Measurements from ENCODE around the gene ANKRD18B.
"Not testable (repeated sequence)": the region's sequence is repeated elsewhere in the genome, so short reads cannot be mapped to it uniquely, and the experiment has no call there.

ANKRD18B gene

DNA sequence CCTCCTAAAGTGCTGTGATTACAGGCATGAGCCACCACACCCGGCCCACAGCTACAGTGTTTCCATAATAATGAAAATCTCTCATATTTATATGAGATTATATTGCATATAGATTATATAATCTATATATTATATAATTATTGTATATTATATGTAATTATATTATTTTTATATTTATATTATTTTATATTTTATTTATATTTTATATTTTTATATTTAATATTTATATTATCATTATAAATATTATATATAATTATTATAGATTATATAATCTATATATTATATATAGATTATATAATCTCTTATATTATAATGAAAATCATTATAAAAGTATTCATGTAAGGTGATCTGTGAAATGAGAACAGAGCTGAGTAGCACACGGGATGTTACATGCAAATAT, 11.5 kb downstream of the ANKRD18B start:
- DNase-seq = no peak

DNA sequence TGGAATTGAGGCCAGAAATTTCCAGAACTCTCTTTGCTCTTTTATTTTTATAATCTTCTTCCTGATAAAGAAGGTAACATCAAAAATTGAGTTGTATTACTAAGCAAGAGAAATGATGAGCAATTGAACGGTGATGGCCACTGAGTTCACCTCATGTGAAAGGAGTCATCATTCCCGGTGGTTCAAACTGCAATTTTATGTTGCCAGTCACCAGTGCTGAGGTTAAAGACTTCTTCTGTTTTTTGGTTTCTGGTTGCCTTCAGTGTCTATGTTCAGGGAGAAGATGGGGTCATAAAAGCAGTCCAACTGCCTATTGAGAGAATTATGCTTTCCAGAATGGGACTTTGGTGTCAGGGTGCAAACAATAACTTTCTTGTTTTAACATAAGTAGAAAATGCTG, 19.4 kb downstream of the ANKRD18B start:
- not testable (repeated sequence) for DNase-seq

DNA sequence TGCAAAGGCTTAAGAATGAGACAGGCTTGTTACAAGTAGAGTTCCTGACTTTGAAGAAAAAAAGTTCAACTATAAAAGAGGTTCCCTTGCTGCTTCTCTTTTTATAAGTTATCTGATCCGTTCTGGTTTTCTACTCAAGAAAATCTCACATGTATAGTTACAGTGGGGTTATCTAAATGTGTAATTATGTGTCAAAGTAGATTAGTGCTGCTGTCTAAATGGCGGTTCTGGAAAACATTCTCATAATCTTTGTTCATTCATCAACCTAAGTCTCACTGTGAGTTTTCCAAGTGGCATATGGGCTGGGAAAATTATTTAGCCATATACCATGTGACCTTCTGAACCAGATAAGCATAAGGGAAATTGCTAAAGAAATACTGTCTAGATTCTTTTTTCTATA, 21.7 kb downstream of the ANKRD18B start:
- DNase-seq = not testable (repeated sequence)

DNA sequence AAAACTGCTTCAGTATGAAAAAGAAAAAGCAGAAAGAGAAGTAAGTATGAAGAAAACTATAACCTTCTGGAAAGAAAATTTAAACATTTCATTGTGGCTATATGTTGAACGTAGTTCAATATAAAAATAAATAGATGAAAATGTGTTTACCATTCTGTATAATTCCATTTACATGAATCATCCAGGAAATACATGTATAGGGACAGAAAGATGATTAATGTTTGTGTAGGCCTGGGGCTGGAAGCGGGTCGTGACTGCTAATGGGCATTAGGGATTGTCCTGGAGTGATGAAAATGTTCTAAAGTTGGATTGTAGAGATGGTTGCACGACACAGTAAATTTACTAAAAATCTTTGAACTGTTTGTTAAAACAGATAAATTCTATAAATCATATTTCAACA, 24.8 kb downstream of the ANKRD18B start:
- DNase-seq = not testable (repeated sequence)

DNA sequence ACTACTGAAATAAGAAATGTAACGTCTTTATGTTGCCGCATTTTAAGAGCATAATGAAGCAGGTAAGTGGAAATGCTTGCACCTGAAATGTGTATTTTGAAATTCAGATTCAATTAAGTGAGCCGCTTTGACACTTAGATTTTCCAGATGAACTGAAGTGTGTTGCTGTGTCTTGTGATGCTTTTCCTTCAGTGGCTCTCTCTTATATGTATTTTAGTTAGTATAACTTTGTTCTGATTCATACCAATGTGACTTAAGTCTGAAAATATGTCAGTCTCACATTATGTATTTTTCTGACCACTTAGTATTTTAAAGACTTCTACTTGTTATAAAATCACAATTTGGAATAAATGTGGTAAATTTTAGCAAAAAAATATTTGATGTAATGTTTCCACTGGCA, 25.4 kb downstream of the ANKRD18B start:
- not testable (repeated sequence) for DNase-seq

DNA sequence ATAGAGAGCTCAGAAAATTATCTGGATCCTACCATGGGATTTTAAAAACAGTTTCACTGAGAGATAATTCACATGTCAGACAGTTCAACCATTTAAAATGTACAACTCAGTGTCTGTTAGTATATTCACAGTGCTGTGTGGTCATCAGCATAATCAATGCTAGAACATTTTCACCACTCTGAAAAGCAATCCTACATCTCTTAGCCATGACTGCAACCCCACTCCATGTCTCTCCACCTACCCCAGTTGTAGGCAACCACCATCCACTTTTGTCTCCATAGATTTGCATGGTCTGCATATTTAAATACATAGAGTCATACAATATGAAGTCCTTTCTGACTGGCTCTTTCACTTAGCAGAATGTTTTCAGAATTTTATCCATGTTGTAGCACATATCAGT, 27.1 kb downstream of the ANKRD18B start:
- DNase-seq = not testable (repeated sequence)

DNA sequence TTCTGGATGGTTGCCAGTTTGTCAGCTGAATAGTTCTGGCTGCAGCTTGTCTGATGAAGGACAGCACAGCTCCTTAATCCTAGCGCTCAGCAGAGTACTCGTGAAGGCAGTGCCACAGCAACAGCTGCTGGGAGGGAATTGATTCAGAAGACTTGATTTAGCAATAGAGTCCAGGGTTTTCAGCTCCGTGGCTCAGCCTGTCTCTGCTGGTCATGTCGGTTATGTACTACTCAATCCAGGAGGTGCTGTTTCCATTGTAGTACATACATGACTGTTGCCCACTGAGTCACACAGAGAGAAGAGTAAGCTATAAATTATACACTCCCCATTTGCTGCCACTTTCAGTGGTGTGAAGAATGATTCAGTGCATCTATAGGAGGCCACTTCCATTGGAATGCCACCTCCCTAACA, 28.3 kb downstream of the ANKRD18B start:
- peak; percentile 82 for DNase-seq

DNA sequence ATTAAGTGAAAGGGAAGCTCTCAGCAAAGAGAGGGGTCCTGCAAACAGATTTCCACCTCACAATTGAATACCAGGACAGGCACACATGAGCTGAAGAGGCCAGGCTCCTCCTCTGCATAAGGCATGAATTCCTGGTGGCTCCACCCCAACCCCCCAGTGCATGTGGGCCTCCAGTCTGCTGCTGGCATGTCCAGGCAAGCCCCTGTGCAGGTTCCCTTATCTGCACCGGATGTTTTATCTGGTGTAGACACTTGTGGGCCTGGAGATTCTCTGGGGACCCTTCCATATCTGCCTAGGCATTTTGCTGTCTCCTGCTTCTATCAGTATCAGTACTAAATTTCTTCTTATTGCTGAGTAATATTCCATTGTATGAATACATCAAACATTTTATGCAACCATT, 36.2 kb downstream of the ANKRD18B start:
- not testable (repeated sequence) for DNase-seq

DNA sequence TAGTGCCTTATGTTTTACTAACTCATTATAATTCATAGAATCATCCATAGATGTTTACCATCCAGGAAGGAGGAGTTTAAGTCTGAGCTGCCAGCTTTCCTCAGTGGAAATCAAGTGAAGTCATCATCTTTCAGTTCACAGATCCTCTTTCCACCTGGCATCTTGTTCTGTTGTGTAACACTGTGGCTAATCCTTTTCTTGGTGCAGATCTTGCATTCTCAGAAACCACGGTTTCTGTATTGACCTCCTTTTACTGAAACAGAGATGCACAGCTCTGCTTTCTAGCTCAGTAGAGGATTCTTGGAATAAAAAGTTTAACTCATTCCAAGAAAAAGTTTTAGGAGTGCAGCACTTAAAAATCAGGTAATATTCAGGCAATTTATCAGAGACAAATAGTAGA, 38.1 kb downstream of the ANKRD18B start:
- not testable (repeated sequence) for DNase-seq

DNA sequence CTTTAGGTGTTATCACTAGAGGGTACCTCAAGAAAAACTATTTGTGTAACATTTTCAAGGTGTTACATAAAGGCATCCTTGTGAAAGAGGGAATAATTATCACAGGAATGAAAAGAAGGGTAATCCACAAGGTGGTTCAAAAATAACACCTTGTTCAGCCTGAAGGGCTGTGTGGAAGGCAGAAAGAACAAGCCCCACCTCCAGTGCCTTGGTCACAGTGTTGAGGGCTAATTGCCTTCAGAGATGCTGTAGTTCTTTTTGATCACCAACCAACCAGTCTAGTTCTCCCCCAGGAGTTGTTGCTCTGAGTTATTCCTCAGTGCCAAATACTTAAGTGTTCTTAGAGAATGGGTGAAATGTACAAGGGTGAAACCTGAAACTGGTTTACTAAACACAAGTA, 43.7 kb downstream of the ANKRD18B start:
- not testable (repeated sequence) for DNase-seq

DNA sequence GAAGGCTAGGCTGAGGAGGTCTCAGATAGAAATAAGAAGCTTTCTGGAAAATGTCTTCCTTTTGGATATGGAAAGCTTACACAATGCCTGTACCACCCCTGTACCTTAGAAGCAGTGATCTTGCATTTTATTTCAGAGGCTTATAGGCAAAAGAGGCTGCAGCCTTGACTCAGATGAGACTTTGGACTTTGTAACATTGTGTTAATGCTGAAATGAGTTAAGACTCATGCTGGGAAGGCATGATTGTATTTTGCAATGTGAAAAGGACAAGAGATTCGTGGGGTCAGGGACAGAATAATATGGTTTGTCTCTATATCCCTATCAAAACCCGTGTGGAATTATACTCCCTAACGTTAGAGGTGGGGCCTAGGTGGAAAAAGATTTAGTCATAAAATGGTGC, 53.7 kb downstream of the ANKRD18B start:
- not testable (repeated sequence) for DNase-seq

DNA sequence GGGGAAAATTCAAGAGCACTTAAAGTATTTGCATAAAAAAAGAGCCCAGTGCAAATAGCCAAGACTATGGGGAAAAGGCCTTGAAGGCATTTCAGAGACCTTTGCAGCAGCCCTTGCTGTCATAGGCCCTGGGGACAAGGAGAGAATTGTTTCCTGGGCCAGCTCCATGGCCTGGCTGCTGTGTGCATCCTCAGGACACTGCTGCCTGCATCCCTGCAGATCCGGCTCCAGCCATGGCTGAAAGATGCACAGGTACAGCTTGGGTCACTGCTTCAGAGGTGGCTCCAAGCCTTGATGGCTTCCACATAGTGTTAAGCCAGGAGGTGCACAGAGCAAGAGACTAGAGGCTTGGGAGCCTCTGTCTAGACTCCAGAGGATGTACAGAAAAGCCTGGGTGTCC, 55.9 kb downstream of the ANKRD18B start:
- not testable (repeated sequence) for DNase-seq

DNA sequence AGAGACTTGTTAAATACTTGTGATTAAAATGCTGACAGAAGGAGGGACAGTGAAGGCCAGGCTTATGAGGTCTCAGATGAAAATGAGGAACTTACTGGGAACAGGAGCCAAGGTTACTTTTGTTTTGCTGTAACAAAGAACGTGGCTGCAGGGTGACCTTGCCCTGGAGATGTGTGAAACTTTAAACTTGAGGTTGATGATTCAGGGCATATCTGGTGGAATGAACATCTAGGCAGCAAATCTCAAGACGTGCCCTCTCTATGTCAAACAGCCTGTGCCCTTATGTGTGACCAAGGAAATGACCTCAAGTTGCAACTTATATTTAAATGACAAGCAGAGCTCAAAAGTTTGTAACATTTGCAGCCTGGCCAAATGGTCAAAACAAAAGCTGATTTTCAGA, 58.6 kb downstream of the ANKRD18B start:
- not testable (repeated sequence) for DNase-seq

DNA sequence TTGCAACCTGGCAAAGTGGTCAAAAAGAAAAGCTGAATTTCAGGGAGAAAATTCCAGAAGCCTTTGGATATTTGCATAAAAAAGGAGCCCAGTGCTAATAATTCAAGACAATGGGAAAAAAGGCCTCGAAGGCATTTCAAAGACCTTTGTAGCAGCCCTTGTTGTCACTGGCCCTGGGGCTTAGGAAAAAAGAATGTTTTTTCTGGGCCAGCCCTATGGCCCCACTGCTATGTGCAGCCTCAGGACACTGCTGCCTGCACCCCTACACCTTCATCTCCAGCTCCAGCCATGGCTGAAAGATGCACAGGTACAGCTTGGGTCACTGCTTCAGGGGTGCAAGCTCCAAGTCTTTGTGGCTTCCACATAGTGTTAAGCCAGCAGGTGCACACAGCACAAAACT, 62.1 kb downstream of the ANKRD18B start:
- DNase-seq = not testable (repeated sequence)

DNA sequence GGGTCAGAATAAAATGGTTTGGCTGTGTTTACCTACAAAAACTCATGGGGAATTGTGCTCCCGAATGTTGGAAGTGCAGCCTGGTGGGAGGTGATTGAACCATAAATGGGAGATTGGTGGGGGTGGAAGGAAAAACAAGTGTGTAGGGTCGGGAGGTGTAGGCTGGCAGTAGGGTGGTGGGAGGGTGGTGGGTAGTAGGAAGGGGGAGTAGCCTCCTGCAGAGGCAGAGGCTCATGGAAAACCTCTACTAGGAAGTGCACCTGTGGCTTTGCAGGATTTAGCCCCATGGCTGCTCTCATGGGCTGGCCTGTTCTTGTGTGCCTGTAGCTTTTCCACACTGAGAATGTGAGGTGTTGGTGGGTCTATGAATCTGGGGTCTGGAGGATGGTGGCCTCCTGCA, 63.7 kb downstream of the ANKRD18B start:
- not testable (repeated sequence) for DNase-seq

DNA sequence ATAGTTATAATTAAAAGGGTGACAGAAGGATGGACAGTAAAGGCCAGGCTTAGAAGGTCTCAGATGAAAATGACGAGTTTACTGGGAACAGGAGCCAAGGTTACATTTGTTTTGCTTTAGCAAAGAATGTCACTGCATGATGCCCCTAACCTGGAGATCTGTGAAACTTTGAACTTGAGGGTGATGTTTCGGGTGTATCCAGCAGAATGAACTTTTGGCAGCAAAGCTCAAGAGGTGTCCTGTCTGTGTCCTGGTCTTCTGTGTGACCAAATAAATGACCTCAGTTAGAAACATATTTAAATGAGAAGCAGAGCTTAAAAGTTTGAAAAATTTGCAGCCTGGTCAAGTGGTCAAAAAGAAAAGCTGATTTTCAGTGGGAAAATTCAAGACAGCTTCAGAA, 64.8 kb downstream of the ANKRD18B start:
- DNase-seq = not testable (repeated sequence)

DNA sequence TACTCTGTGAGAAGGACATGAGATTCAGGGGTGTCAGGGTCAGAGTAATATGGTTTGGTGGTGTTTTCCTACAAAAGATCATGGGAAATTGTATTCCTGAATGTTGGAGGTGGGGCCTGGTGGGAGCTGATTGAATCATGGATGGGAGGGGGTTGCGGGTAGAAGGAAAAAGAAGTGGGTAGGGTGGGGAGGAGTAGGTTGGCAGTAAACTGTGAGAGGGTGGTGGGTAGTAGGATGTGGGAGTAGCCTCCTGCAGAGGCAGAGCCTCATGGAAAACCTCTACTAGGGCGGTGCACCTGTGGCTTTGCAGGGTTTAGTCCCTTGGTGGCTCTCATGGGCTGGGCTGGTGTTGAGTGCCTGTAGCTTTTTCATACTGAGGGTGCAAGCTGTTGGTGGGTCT, 66.8 kb downstream of the ANKRD18B start:
- not testable (repeated sequence) for DNase-seq

DNA sequence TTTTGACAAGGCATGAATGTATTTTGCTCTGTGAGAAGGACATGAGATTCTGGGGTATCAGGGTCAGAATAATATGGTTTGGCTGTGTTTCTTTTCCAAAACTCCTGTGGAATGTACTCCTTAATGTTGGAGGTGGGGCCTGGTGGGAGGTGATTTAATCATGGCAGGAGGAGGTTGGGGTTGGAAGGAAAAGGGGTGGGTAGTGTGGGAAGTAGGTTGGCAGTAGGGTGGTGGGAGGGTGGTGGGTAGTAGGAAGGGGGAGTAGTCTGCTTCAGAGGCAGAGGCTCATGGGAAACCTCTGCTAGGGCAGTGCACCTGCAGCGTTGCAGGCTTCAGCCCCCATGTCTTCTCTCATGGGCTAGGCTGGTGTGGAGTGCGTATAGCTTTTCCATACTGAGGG, 72.9 kb downstream of the ANKRD18B start:
- not testable (repeated sequence) for DNase-seq

DNA sequence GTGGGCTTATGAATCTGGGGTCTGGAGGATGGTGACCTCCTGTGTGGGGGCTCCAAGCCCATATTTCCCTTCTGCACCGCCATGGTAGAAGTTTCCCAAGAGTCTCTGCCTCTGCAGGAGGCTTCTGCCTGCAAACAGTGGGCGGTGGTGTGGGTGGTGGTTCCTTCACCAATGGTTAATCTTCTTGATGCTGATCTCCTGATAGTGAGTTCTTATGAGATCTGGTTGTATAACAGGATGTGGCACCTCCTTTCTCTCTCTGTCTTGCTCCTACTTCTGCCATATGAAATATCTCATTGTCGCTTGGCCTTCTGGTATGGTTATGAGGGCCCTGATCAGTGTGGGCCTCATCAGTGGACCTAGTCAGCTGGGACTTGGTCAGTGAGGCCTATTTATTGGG, 73.3 kb downstream of the ANKRD18B start:
- not testable (repeated sequence) for DNase-seq

DNA sequence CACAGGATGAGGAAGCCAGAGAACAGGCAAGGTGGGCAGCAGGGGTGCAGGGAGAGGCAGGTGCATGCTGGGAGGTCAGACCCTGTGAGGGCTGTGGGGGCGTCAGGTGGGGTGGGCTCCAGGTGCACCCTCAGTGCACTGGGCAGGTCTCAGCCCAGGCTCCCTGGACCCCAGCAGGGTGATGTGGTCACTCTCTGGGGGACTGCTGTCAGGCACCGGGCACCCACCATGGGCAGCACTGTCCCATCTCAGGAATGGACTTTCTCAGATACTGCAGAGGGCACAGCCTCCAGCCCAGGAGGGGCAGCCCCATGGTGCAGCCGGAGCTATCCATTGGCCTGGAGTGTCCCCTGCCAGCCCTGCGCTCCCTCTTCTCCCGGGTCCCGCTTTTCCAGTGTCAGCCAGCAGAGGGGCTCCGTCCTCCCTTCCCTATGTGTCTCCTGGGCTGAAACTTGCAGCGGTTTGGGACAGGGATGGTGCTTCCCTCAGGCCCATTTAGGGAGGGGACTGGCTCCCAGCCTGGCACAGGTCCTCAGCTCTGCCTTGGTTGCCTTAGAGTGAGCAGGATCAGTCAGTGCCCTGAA, 74.8 kb downstream of the ANKRD18B start:
- not testable (repeated sequence) for DNase-seq

DNA sequence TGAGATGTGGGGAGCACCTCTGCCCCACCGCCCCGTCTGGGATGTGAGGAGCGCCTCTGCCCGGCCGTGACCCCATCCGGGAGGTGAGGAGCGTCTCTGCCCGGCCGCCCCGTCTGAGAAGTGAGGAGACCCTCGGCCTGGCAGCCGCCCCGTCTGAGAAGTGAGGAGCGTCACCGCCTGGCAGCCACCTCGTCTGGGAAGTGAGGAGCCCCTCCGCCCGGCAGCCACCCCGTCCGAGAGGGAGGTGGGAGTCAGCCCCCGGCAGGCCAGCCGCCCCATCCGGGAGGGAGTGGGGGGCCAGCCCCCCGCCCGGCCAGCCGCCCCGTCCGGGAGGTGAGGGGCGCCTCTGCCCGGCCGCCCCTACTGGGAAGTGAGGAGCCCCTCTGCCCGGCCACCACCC, 76.9 kb downstream of the ANKRD18B start:
- DNase-seq = not testable (repeated sequence)

DNA sequence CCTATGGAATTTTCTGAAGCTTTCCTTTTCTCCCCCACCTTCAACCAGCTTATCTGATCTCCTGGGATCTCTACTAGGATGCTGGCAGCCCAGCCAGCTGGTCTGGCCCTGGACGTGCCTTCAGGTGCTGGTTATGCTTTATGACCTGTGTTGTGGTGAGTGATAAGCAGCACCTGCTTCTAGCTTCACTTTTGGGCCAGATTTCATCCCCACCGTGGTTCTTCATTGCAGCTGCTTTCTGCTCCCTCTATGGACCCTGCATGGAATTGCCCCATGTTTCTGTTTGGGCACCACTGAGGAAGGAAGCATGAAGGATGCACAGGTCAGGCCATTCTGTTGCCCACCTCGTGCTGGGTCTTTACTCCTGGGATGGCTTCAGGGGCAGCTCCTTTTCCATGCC, 80.2 kb downstream of the ANKRD18B start:
- DNase-seq = not testable (repeated sequence)

DNA sequence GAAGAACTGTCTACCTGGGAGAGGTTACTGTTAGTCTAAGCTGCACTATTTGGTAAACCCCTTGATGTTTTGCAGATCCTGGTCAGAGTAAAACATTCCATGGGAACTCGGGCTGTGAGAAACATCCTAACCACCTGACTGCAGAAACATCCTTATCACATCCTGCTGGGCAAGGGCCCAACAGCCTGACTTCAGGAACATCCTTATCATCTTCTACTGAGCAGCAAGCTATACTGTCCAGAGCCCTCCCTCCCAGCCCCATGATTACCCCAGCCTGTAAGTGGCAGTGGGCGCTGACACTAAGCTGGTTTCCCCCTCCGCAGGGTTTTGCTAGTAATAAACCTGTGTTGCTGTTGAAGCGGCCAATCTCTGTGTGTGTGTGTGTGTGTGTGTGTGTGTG, 80.9 kb downstream of the ANKRD18B start:
- not testable (repeated sequence) for DNase-seq

DNA sequence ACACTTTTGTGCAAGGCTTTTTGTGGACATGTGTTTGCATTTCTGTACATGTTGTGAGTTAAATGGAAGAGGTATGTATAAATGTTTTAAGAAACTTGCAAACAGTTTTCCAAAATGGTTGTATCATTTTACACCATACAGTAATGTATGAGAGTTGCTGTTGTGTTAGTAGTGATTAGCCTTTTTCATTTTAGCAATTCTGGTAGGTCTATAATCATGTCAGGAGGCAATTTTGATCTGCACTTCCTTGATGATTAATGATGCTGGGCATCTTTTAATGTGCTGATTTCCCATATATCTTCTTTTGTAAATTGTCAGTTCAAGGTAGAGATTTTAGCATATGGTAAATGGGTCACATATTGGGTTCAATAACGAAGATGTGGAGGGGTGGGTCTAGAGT, 87.3 kb downstream of the ANKRD18B start:
- no peak for DNase-seq

DNA sequence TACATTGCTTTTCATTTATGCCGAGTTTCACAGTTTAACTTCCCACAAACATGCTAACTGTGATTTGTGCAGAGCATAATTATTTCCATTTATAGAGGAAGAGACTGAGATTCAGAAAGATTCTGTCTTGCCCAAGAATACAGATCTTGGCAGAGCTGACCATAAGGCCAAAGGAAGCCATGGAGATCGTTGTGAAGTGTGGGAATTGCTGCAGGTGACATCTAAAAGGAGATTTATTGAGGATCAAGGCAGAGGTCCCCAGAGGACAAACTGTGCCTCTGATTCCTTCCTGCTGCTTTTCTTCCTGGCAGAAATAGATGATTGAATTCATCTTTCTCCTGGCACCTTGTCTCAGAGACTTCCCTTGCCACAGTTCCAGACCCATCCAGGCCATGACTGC, 88.4 kb downstream of the ANKRD18B start:
- DNase-seq = not testable (repeated sequence)
